ENCODE data around the gene TMEM17.

The TMEM17 gene

DNA sequence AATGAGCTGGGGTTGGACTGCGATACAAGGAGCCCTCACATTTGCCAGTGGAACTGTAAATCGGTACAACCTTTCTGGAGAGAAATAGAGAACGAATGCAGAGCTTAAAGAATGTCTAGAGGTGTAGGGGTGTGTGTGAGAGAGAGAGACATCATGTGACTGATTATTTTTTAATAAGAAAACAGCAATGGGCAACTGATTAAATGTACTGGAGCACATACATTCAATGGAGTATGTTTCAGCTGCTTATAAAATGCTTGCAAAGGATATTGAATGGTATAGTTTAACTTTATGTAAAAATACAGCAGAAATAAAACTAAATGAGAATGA, 391 bp upstream of the TMEM17 start:
- DNase-seq, result no peak

GRCh38 chr2:62505109-62505749, 766 bp downstream of the TMEM17 start:
- DNase-seq, result no peak

- DNase-seq, result no peak
Measured at GRCh38 chr2:62504657-62505056, 1.3 kb downstream of the TMEM17 start.

GRCh38 chr2:62501794-62502500, 4.0 kb downstream of the TMEM17 start:
- no peak for DNase-seq

DNA sequence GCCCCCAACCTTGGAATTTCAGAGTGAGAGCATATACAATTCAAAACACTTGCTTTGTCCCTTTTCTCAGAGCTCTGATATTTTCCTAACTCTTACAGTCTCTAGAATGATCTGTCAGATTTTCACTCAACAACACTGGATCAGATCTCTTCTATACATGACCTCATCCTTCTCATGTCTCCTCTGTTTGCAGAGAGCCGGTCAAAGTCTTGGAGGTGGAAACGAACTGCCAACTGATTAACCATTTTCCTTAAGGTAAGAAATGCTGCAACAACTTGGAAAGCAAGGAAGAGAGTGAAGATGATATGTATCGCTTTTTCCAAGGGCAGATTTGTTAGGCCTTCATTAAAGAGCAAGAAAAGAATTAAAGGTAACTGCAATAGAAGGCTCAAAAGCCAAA, 4.9 kb downstream of the TMEM17 start:
- DNase-seq, result no peak

GRCh38 chr2:62499430-62500060, 6.5 kb downstream of the TMEM17 start:
- DNase-seq, result no peak

GRCh38 chr2:62498739-62499138, 7.3 kb downstream of the TMEM17 start:
- DNase-seq, result no peak

DNA sequence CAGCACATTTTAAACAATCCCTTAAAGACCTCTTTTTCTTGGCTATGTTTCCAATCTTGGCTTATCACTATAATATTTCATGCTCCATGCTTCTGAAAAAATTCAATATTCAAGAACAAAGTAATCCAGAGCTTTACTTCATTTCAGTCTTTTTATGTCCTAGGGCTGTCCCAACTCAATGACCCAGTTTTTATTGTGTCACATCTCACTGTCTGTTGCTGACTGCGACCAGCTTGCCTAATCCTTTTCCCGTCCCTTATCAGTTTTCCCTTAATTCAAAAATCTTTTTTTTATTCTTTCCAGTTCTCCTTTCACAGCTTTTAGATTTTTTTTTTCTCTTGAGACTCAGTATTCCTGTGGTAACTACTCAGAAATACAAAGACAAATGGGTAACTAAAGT, 10.2 kb downstream of the TMEM17 start:
- no peak for DNase-seq

- DNase-seq, result no peak
Measured at GRCh38 chr2:62492048-62492447, 13.9 kb downstream of the TMEM17 start.

- no peak for DNase-seq
Measured at GRCh38 chr2:62489702-62490101, 16.3 kb downstream of the TMEM17 start.

DNA sequence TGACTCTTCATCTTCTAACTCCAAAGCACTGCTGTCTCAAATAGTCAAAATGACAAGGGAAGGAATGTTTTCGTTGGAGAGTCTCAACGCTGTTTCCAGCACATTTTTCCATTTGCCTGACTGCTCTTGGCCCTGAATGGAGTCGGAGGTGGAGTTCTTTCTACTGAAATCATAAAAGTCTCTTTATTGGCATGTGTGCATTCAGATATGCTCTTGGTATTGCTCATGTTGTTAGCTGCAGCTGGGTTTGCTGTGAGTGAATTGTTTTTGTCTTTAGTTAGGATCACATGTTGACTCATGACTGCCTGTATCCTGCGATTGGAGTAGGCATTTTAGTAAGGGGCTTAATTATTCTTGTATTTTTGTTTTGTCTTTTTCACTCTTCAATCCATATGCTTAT, 16.8 kb downstream of the TMEM17 start:
- no peak for DNase-seq

DNA sequence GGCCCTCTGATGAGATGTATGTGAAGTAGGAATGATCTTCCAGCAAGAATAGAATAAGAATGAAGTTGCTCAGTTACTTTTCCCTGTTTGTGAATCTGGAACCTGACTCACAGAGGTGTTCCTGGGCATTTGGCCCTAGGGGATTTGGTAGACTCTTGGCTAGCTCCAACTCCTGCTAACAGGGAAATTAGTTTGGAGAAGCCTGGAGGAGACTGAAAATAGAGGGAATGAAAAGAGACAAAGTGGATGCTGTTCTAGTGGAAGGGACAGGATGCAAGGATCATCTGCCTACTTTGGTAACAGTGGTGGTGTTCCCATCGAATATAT, 19.6 kb downstream of the TMEM17 start:
- no peak for DNase-seq

GRCh38 chr2:62485761-62486438, 20.1 kb downstream of the TMEM17 start:
- no peak for DNase-seq

GRCh38 chr2:62482558-62483352, 23.2 kb downstream of the TMEM17 start:
- DNase-seq, result no peak

DNA sequence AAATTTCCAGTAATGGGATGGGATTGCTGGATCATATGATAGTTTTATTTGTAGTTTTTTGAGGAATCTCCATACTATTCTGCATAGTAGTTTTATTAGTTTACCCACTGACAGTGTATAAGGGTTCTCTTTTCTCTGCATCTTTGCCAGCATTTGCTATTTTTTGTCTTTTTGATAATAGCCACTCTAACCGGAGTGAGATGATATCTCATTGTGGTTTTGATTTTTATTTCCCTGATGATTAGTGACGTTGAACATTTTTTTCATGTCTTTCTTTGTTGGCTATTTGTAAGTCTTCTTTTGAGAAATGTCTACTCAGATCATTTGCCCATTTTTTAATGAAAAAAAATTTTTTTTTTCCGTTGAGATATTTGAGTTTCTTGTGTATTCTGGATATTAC, 26.1 kb downstream of the TMEM17 start:
- no peak for DNase-seq

GRCh38 chr2:62478093-62478580, 27.9 kb downstream of the TMEM17 start:
- DNase-seq, result no peak

DNA sequence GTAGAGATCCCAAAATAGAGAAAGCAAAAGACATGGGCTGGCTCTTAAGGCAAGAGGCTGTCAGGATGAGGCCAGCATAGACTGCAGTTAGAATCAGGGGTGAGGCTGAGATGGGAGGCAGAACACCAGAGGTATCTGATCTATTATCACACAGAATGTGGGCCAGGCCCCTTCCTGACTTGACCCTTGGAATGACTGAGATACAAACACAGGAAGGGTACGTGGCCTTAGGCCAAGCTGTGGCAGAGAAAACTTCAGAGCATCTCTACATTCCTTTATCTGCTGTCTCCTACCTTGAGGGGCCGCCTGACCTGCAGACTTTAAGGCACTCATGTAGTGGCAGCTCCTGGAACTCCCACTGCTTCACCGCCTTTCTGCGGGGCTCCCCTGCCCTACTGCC, 28.4 kb downstream of the TMEM17 start:
- DNase-seq, result no peak

GRCh38 chr2:62475172-62476011, 30.6 kb downstream of the TMEM17 start:
- DNase-seq, result no peak

- no peak for DNase-seq
Measured at GRCh38 chr2:62474176-62474575, 31.8 kb downstream of the TMEM17 start.

GRCh38 chr2:62473246-62473827, 32.7 kb downstream of the TMEM17 start:
- no peak for DNase-seq

DNA sequence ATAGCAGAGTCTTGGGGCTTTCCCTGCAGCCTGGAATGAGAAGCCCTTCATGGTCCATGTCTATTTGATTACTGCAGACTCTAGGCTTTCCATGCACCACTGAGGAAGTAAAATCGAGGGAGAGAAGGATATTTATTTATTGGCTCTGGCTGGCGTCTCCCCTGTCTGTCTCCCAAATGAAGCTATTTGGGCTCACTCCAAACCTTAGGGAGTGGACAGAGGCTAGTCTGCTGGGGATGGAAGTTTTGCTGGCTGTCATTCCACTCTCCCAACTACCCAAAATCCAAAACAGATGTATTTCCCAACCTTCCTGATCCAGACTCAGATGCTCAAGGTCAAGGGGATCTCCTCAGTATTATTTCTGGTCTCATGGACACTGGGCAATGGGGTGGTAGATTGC, 33.7 kb downstream of the TMEM17 start:
- no peak for DNase-seq

DNA sequence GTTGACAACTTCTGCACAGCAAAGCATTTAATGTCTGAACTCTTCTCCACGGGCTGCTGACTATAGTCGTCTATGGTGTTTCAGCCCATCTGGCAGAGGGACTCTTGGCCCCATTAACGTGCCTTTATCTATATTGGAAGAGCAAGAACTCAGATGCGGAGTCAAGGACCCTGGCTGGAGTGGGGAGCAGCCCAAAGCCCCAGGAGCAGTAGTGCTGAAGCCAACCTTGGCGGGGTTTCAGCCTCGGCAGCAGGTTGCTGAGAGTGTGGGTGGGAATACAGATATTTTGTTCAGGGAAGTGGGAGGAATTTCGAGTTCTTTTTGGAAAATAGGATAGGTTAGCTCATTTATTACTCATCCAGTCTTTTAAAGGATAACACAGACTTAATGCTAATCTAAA, 34.2 kb downstream of the TMEM17 start:
- no peak for DNase-seq
